GM03348 (cell line): Measurements from ENCODE around the gene CACNA2D1.
A peak's percentile ranks its signal among the peaks of the same experiment; 100 is the strongest.

Experiments
- DNase-seq: peaks from one replicate; pipeline ENCODE4 v3.0.0; 2012; ENCODE audit warnings: low spot score

CACNA2D1 gene

DNA sequence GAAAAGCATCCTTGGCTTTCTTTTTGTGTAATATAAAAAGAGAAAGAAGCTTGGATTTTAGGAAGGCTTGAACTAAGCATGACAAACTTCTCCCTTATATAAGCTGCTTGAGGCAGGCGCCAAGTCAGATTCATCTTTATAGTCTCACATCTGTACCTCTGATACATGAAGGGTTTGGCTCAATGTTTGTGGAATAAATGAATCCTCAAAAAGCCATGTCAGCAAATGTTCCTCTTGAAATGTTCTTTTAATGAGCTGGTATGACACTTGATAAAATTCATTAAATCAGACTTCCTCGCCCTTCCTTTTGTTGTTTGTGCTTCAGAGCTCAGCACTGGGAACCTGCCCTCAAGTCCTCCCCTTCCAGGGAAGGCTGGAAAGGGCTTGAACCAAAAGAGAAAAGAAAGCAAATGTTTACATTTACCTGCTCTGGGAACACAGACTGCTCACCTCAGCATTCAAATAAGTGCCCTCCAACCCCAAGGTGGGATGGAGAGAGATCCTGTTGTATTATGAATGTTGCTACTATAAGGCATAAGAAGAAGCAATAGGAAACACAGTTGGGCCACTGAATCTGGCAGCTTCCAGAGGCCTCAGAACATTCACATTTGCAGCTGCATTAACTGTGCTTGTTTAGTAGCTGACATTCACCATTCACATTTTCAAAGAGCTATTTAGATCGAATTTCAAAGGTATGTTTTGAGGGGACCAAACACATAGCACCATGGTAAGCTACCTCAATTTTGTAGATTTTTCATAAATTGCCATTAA is 212.6 kb downstream of the CACNA2D1 start:
- DNase-seq, result no peak

GRCh38 chr7:82229164-82229563 is 214.4 kb downstream of the CACNA2D1 start:
- DNase-seq, result no peak

DNA sequence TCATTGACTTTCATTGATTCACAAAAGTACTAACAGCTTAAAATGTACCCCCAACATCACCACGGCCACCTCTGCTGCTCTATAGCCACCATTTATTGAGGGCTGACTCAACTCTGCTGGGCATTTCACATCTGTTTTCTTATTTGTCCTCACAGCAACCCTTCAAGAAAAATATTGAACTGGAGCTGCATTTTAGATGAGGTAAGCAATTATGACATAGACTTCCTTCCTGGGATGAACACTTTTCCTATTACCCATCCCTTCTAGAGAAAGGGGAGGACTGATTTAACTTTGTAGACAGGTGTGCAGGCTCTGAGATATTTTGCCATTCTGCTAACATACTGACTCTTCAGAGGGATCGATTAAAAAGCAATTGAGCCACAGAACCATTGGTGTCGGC is 217.4 kb downstream of the CACNA2D1 start:
- no peak for DNase-seq

DNA sequence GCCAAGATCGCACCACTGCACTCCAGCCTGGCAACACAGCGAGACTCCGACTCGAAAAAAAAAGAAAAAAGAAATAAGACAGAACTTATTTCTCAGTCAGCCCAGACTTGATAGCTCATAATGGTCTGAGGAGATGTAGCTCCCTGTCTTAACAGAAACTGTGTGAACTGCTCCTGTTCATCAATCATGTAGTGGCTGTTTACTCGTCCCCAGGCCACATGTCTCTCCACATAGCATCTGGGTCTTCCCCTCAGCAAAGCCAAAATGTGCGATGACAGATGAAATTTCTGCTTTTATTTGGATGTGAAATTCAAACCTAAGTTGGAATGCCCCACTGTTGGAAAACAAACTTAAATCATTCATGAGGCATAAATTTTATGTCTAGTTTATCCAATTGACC is 219.0 kb downstream of the CACNA2D1 start:
- no peak for DNase-seq

DNA sequence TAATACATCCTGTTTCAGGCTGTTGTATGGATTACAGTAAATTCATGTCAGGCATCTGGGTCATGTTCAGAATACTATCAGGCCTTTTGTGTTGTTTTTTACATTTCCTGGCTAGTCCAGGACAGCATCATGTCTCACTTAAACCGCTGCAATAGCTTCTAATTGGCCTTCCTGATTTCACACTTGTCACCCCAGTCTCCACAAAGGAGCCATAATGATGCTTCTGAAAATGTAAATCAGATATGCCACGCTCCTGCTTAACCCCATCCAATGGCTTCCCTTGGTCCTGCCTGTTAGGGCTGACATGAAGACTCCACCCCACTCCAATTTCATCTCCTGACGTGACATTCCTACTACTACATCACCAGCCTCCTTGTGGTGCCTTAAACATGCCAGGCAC is 220.0 kb downstream of the CACNA2D1 start:
- no peak for DNase-seq

- DNase-seq, result no peak
These were observed 222.4 kb downstream of the CACNA2D1 start for GRCh38 chr7:82221152-82221674.

DNA sequence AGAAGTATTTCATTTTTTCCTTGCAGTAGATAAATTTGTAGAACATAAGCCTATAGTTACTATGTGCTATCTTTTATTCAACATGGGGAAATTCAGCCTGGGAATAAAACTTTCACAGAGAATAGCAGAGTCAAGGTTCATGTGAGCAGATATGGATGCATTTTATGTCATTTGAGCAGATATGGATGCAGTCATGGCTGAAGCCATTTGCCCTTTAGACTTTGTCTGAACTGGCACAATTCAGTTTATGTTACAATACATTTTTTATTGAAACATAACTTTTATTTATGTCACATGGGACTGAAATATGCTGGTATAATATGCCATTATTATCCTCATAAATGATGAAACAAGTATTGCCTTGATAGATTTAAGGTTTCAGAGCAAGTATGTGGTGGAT is 231.1 kb downstream of the CACNA2D1 start:
- DNase-seq, result no peak

DNA sequence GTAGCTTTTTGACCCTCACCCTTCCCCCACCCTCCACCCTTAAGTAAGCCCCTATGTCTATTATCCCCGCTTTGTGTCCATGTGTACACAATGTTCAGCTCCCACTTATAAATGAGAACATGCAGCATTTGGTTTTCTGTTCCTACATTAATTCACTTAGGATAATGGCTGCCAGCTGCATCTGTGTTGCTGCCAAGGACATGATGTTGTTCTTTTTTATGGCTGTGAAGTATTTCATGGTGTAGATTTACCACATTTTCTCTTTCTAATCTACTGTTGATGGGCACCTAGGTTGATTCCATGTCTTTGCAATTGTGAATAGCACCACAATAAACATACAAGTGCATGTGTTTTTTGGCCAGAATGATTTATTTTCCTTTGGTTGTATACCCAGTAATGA is 232.2 kb downstream of the CACNA2D1 start:
- no peak for DNase-seq

DNA sequence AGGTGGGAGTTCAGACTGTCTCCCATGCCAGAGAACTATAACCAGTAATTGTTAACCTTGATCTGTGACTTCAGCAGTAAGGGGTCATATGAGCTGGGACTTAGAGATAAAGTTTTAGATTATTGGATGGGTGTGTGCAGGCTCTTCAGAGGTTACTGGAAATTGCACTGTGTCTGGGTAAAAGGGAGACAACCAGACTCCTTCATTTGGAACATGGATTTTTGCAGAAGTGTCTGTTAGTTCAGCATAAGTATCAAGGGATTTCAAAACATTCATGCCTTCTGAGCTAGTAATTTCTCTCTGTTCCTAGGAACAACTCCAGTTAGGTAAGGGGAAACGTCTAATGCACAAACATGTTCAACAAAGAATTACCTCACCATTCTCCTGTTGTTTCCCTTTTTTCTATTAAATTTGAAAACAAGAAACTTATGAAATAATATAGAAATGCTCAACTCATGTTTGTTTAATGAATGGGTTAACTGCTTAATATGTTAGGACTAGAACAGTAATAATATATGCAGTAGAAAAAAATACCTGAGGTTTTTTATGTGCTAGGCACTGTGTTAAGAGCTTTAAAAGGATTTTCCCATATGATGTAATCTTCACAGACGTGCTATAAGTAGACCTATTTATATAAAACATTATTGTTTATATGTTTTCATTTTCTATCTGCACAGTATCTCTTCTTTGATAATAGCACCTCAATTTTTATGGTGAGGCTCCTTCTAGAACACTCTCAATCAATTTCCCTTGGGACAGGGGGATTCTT is 233.0 kb downstream of the CACNA2D1 start:
- DNase-seq, result no peak

DNA sequence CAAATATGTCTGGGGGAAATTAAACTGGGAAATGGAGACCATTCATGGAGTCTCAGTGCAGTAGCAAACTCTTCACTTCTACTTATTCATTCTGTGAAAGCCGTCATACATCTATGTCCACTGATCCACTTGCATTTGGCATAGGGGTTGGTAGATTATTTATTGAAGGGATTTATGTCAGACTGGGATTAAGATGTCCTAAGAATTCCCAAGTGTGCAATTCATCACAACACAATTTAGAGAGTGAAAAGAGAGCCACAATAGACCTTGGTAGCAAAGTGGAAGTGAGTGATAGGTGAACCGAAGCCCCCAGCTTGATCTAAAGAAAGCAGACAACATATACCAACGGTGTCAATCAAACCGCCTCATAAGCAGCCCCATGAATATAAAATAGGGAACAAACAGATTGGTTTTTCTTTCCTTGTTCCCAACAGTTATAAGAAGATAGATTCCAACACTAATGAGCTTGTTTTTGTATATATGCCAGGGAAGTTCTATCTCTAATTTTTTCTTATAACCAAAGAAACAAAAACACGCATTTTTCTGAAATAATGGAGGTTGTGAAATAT is 234.3 kb downstream of the CACNA2D1 start:
- no peak for DNase-seq

- peak; percentile 13 for DNase-seq
These were observed 238.9 kb downstream of the CACNA2D1 start for GRCh38 chr7:82204694-82205093.

DNA sequence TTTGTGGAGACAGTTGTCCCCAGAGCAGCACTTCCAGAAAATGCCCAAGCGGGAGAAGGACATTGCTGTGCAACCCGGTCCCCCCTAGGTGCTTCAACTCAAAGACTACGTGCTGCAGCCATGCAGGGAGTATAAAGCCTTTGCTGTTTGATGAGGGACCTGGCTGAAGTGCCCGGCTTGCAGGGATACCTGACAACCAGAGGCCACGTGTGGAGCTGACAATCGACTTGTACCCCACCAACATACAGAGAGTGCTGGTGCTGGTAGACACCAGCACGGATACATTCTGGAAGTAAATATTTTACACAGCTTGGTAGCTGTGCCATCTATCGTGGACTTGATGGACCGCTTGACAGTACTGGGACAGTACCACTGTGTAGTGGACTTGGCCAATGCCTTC is 240.6 kb downstream of the CACNA2D1 start:
- DNase-seq, result no peak

- no peak for DNase-seq
These were observed 241.5 kb downstream of the CACNA2D1 start for GRCh38 chr7:82202107-82202506.

- DNase-seq, result no peak
These were observed 243.0 kb downstream of the CACNA2D1 start for GRCh38 chr7:82200601-82201000.

- peak; percentile 29 for DNase-seq
These were observed 249.4 kb downstream of the CACNA2D1 start for GRCh38 chr7:82194016-82194643.

GRCh38 chr7:82188636-82189035 is 254.9 kb downstream of the CACNA2D1 start:
- DNase-seq, result no peak

DNA sequence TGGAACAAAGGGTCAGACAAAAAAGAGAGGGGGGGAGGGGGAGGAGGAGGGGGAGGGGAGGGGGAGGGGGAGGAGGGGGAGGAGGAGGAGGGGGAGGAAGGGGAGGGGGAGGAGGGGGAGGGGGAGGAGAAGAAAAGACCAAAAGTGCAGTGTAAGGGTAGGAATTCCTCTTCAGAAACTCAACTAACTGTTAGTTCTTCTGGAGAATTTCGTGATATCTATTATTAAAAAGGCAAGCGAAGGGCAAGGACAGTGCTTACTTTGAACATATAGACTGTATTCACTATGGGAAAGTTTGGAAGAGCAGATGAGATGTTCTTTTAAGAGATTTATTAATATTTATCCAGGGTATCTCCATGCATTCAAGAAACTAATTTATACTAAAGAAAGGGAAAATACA is 258.1 kb downstream of the CACNA2D1 start:
- no peak for DNase-seq

- DNase-seq, result peak; percentile 15
These were observed 259.9 kb downstream of the CACNA2D1 start for GRCh38 chr7:82183634-82184033.

DNA sequence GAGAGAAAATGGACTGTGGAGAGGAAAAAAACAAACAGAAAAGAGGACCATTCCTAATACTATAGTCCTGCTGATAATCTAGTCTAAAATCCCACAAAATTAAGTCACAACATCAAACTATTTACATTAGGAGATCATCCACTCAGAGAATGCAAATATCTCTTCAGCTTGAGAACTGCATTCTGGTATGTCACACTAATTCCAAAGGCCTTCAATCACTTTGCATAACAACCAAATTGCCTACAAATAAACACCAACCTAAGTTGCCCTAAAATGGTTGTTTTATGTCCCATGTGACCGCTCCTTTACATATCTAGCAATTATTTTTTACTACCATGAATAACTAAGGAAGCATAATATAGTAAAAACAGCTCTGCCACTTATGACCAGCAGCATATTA is 264.3 kb downstream of the CACNA2D1 start:
- no peak for DNase-seq

DNA sequence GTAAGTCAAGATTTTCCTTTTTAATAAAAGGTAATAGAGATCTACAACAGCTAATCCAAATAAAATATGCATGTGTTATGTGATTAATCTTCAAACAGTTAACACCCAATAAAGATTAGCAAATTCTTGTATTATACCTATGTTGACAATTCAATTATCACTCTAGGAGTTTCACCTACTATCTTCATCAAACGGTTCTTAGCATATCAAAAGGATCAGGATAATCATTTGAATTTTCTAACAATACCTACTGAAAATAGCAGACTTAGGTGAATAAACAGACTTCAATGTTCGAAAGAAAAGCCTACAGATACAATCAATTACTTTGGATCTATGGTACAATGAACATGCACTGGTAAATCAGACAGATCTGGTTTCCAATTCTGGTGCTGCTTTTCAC is 268.3 kb downstream of the CACNA2D1 start:
- no peak for DNase-seq

DNA sequence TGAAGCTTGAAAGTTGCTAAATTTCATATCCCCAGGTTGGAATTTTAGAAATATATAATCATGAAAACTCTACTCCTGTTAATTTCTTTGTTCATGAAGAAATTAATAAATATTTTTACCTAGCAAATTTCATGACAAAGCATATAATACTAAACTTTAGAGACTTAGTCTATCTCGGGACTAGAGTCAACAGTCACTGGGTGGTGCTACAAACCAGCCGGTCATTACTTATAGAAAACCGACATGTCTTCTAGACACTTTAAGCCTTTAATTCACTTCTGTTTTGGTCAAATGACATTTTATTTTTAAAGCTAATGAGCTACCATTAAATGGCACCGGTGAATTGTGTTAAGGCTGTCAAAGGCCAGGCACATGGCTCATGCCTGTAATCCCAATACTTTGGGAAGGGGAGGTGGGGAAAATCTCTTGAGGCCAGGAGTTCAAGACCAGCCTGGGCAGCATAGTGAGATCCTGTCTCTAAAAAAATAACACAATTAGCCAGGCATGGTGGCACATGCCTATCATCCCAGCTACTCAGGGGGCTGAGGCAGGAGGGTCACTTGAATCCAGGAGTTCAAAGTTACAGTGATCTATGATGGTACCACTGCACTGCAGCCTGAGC is 270.1 kb downstream of the CACNA2D1 start:
- no peak for DNase-seq

- no peak for DNase-seq
These were observed 270.7 kb downstream of the CACNA2D1 start for GRCh38 chr7:82172881-82173280.
